ENCODE results near the gene OPALIN. TPM values are rescaled to one million over a fixed set of nuclear protein-coding genes. Genes with fewer than 3 reads are reported as not detected.

Gene OPALIN
- total and polyA plus RNA-seq, 2 donors (not counting 1 experiment from before 2014, with no cell fraction given), result not detected

Other genes with a start within 250 kb of the OPALIN start
- 33.5 and 34.8 TPM in 2 replicates for gene ZNF518A, start 228.7 kb downstream of the OPALIN start, total RNA-seq
- gene ZNF518A, start 228.7 kb downstream of the OPALIN start, polyA plus RNA-seq, result 7.9 and 9.2 TPM in 2 replicates
- 205 and 210 TPM in 2 replicates for gene BLNK, start 87.4 kb downstream of the OPALIN start, total RNA-seq
- gene BLNK, start 87.4 kb downstream of the OPALIN start, polyA plus RNA-seq, result 150 and 153 TPM in 2 replicates
- gene DNTT, start 54.6 kb downstream of the OPALIN start, total RNA-seq, result not detected in 2 replicates
- gene DNTT, start 54.6 kb downstream of the OPALIN start, polyA plus RNA-seq, result not detected in 2 replicates
- gene TLL2, start 154.9 kb upstream of the OPALIN start, total RNA-seq, result 0.47 and 0.51 TPM in 2 replicates
- gene TLL2, start 154.9 kb upstream of the OPALIN start, polyA plus RNA-seq, result 0.13 and 0.26 TPM in 2 replicates
- gene TM9SF3, start 228.0 kb upstream of the OPALIN start, total RNA-seq, result 62.8 and 63.4 TPM in 2 replicates
- gene TM9SF3, start 228.0 kb upstream of the OPALIN start, polyA plus RNA-seq, result 6.9 and 19.9 TPM in 2 replicates